ENCODE measurements around the gene PSMD2.

The PSMD2 gene

DNA sequence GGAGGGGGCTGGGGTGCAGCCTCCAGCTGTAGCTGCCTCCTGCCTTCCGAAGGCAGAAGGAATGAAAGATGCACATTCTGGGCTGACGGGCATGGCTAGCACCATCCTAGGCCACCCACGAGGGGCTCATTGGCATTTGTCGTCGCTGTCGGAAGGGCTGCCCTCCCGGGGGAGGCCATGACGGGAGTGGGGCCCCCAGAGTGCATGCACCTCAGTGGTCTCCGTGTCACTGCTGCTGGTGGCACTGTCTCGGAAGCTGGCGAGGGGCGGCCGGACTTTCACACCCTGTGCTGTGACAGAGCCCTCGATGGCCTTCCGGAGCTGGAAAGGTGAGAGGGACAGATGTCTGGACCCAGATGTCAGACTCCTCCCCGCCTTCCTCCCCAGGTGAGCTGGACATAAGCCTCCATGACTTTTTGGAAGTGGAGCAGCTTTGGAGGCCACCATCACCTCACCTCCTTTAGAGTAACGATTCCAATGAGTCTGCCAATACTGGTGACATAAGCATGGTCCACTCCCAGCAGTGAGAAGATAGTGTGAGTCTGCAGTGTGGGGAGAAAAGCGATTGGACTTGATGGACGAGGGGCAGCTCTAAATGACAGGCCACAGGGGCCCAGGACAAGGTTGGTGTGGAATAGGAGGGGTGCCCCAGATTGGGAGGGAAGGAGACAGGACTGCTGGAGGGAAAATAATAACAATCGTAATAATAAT lies 47.6 kb downstream of the PSMD2 start:
- Histone ChIP-seq H3K9ac (ENCODE audit: low read length) (no peak overlapping the region), H3K36me3 (ENCODE audit: control insufficient read depth, low read depth, low read length) (peaks cover 7% of the 10 kb centered on the region), H3K4me3 (ENCODE audit: low read length) (no peak overlapping the region), H3K4me1 (ENCODE audit: control insufficient read depth, low read depth, low read length) (peaks cover 4% of the 10 kb centered on the region), H3K27me3 (ENCODE audit: control insufficient read depth, insufficient read depth, low read length) (no peaks in the 10 kb centered on the region), H3K27ac (ENCODE audit: low read length) (no peak overlapping the region), H3K9me3 (ENCODE audit: control insufficient read depth, low read depth, low read length) (no peaks in the 10 kb centered on the region)

DNA sequence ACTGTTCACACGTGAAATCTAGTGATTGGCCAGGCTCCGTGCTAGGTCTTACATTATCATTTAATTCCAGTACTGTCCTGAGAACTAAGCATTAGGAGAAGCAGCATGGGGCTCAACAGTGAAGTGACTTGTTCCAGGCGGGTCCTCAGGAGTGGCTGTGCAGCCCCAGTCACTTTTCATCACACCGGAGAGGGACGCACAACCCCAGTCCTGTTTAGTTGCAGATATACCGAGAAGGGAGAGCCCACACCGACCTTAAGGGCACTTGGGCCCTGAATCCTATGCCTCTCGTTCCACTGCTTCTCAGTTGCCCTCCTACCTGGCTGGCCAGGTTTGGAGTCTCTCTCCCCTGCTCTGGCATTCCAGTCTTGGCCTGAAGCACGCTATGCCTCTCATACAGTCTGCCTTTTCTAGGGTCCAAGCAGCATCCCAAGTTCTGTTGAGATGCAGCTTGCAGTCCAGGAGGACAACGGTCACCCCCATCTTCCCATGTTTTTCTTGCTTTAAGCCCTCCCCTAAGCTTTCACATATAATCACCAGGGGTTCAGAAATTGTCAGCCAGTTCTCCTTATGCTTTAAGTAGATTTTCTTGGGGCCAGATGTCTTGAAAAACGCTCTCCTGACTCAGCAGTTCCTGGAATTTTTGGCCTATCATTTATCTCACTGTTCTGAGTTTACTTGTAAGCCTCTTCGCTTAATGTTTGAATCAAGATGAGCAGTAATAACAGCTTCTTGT lies 48.4 kb downstream of the PSMD2 start:
- H3K9ac ChIP-seq (ENCODE audit: low read length), result no peak overlapping the region
- H3K4me1 ChIP-seq (ENCODE audit: control insufficient read depth, low read depth, low read length), result peaks cover 4% of the 10 kb centered on the region
- no peak overlapping the region for H3K4me3 ChIP-seq (ENCODE audit: low read length)
- no peak overlapping the region for H3K27ac ChIP-seq (ENCODE audit: low read length)
- no peaks in the 10 kb centered on the region for H3K9me3 ChIP-seq (ENCODE audit: control insufficient read depth, low read depth, low read length)
- H3K27me3 ChIP-seq (ENCODE audit: control insufficient read depth, insufficient read depth, low read length), result no peaks in the 10 kb centered on the region
- peaks cover 6% of the 10 kb centered on the region for H3K36me3 ChIP-seq (ENCODE audit: control insufficient read depth, low read depth, low read length)

DNA sequence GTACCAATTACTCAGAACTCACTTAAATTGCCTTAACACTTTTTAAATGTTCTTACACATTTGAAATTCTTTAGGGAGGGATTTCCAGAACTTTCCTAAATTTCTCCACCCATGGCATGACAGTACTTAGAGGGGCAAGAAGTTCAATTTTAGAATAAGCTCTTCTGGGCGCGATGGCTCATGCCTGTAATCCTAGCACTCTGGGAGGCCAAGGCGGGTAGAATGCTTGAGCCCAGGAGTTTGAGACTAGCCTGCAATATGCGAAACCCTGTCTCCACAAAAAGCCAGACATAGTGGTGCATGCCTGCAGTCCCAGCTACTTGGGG lies 49.0 kb downstream of the PSMD2 start:
- H3K4me3 ChIP-seq (ENCODE audit: low read length), result no peak overlapping the region
- H3K36me3 ChIP-seq (ENCODE audit: control insufficient read depth, low read depth, low read length), result peaks cover 5% of the 10 kb centered on the region
- no peaks in the 10 kb centered on the region for H3K9me3 ChIP-seq (ENCODE audit: control insufficient read depth, low read depth, low read length)
- H3K27me3 ChIP-seq (ENCODE audit: control insufficient read depth, insufficient read depth, low read length), result no peaks in the 10 kb centered on the region
- H3K27ac ChIP-seq (ENCODE audit: low read length), result no peak overlapping the region
- H3K9ac ChIP-seq (ENCODE audit: low read length), result no peak overlapping the region
- H3K4me1 ChIP-seq (ENCODE audit: control insufficient read depth, low read depth, low read length), result peaks cover 4% of the 10 kb centered on the region

DNA sequence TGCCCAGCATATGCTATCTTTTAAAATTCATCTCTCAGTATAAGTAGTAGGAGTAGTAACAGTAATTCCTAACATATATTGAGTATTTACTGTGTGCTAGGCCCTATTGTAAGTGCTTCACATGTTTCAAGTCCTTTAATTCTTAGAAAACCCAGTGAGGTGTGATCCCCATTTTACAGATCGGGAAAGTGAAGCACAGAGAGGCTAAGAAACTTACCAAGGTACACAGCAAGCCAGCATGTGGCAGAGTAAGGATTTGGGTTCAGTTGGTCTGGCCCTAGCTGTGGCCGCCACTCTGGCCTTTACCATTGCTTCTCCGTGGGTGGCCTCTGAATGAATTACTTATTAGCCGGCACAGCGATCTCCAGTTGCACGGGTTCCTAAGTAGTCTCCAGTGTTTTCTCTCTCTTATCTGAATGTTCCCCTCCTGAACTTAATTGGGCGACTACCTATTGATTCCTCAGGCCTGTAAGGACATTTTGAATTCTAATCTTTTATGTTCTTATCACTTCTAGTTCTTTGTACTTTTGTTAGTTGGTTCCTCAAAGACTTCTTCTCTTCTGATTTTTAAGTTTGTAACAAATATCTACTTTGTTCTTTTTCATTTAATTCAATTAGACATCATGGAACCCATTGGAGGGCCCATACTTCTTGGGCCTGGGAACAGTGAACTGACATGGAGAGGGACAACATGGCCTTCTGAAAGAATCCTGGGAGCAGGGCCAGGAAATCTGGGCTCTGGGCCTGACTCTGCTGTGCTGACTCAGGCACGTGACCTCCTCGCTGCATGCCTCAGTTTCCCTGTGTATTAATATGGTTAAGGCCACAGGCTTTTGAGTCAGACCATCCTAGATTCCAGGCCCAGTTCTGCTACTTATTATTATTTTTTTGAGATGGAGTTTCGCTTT lies 50.8 kb downstream of the PSMD2 start:
- H3K4me3 ChIP-seq (ENCODE audit: low read length), result no peak overlapping the region
- H3K36me3 ChIP-seq (ENCODE audit: control insufficient read depth, low read depth, low read length), result peaks cover 5% of the 10 kb centered on the region
- no peaks in the 10 kb centered on the region for H3K9me3 ChIP-seq (ENCODE audit: control insufficient read depth, low read depth, low read length)
- H3K9ac ChIP-seq (ENCODE audit: low read length), result no peak overlapping the region
- peaks cover 4% of the 10 kb centered on the region for H3K4me1 ChIP-seq (ENCODE audit: control insufficient read depth, low read depth, low read length)
- H3K27me3 ChIP-seq (ENCODE audit: control insufficient read depth, insufficient read depth, low read length), result no peaks in the 10 kb centered on the region
- H3K27ac ChIP-seq (ENCODE audit: low read length), result no peak overlapping the region

DNA sequence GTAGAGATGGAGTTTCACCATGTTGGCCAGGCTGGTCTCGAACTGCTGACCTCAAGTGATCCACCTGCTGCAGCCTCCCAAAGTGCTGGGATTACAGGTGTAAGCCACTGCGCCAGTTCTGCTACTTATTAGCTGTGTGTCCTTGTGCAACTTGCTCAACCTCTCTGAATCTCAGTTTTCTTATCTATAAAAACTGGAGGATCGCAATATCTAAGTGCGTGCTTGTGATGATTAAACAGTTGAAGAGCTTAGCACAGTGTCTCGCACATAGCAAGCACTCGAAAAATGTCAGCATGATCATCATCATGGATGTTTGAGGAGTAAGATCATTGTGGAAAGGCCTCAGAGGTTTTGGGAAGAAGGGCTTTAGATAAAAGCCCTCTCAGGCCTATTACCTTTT lies 51.6 kb downstream of the PSMD2 start:
- Histone ChIP-seq H3K27ac (ENCODE audit: low read length) (no peak overlapping the region), H3K36me3 (ENCODE audit: control insufficient read depth, low read depth, low read length) (peaks cover 12% of the 10 kb centered on the region), H3K4me1 (ENCODE audit: control insufficient read depth, low read depth, low read length) (no peaks in the 10 kb centered on the region), H3K27me3 (ENCODE audit: control insufficient read depth, insufficient read depth, low read length) (no peaks in the 10 kb centered on the region), H3K4me3 (ENCODE audit: low read length) (no peak overlapping the region), H3K9ac (ENCODE audit: low read length) (no peak overlapping the region), H3K9me3 (ENCODE audit: control insufficient read depth, low read depth, low read length) (no peaks in the 10 kb centered on the region)

DNA sequence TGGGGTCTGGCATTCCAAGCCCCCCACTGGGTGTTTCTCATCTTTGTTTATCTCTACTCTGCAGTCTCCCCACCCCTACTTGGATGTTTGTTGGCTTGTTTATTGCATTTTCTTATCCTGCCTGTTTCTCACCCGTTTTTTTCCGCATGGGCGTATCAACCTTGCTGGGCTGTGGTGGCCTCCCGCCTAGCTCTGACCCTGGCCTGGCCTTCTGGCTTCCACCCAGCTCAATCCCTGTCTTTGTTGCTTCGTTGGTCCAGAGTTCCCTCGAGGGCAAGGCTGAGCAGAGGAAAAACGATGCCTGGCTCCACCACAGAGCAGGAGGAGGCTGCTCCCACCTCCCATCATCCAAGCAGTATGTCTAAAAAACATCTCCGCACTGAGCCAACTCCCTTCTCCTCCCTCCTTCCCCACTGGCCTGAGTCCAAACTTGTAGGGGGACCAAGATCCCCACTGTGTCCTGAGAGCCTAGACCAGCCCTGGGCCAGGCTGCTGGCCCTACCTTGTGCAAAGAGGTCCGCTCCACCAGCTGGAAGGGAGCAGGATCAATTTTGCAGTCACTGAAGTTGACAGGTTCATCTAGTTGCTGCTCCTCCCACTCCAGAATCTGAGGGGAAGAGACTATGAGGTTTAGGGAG lies 52.6 kb downstream of the PSMD2 start:
- H3K27ac ChIP-seq (ENCODE audit: low read length), result no peak overlapping the region
- H3K9me3 ChIP-seq (ENCODE audit: control insufficient read depth, low read depth, low read length), result no peaks in the 10 kb centered on the region
- H3K4me3 ChIP-seq (ENCODE audit: low read length), result no peak overlapping the region
- H3K9ac ChIP-seq (ENCODE audit: low read length), result no peak overlapping the region
- no peaks in the 10 kb centered on the region for H3K27me3 ChIP-seq (ENCODE audit: control insufficient read depth, insufficient read depth, low read length)
- no peaks in the 10 kb centered on the region for H3K4me1 ChIP-seq (ENCODE audit: control insufficient read depth, low read depth, low read length)
- peaks cover 20% of the 10 kb centered on the region for H3K36me3 ChIP-seq (ENCODE audit: control insufficient read depth, low read depth, low read length)

DNA sequence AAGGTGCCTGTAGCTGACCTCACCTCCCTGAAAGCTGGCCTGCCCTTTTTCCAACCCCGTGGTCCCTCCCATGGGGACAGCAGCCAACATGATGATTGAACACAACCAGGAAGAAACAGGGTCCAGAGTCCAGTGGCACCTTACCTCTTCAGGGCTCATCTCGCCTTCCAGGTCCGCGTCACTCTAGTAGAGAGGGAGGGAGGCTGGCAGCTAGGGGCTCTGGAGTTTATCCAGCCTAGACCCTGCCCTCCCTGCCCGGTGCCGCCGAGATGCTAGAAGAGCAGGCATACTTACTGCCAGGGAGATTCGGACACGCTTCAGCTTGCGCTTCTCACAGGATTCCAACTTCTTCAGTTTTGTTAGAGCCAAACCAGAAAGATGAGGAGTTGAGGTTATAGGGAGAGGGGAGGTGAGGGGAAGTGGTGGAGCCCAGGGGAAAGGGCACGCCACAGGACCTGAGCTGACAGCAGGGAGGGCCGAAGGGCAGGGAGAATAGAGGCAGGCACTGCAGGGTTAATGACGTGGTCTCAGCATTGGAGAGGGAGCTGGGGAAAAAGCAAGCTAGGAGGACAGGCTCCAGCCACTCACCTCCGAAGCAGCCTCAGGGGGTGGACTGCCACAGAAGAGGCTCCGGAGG lies 53.2 kb downstream of the PSMD2 start:
- H3K27me3 ChIP-seq (ENCODE audit: control insufficient read depth, insufficient read depth, low read length), result no peaks in the 10 kb centered on the region
- H3K4me3 ChIP-seq (ENCODE audit: low read length), result no peak overlapping the region
- H3K9ac ChIP-seq (ENCODE audit: low read length), result no peak overlapping the region
- H3K27ac ChIP-seq (ENCODE audit: low read length), result no peak overlapping the region
- H3K9me3 ChIP-seq (ENCODE audit: control insufficient read depth, low read depth, low read length), result no peaks in the 10 kb centered on the region
- peaks cover 25% of the 10 kb centered on the region for H3K36me3 ChIP-seq (ENCODE audit: control insufficient read depth, low read depth, low read length)
- H3K4me1 ChIP-seq (ENCODE audit: control insufficient read depth, low read depth, low read length), result no peaks in the 10 kb centered on the region

DNA sequence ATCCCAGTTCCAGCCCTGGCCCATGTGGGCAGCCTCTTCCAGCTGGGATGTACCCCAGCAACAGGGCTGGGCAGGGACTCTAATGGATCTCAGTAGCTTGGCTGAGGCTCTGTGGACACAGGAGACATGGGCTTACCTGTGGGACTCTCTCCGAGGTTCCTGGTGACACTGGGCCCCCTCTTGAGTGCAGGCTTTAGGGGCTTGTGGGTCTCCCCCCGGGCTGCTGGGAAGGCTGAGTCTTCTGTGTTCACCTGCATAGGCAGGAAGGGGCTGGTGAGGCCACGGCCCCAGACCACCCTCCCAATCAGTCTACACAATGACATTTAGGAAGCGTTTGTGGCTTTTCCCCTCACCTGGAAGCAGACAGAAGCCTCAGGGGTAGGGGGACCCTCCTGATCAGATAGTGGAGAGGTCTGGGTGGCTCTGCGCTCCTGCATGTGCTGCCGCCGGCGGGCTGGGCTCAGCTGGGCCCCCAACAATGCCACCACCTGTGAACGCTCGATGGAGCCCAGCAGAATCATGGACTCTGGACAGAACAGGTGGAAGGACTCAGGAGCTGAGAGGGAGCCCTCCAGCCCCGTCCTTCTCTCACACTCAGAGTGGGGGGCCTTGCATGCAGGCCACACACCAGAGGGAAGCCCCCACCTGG lies 54.0 kb downstream of the PSMD2 start:
- H3K27ac ChIP-seq (ENCODE audit: low read length), result no peak overlapping the region
- H3K4me1 ChIP-seq (ENCODE audit: control insufficient read depth, low read depth, low read length), result no peaks in the 10 kb centered on the region
- H3K9me3 ChIP-seq (ENCODE audit: control insufficient read depth, low read depth, low read length), result no peaks in the 10 kb centered on the region

DNA sequence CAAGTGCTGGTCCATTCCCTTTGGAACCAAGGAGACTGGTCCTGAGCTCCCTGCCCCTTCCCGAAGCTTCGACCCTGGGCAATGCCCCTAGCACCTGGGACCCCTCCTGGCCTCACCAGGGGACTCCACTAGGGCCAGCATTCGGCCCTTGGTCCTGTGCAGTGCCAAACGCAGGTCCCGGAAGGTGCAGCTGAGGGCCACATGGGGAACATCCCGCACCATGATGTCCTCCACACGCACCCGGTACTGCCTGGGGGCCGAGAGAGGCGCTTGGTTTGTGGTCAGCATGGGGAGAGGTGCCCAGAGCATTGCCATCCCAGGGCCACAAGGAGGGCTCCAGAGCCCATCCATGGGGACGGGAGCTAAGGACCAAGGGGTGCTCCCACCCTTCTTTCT lies 54.5 kb downstream of the PSMD2 start:
- no peaks in the 10 kb centered on the region for H3K27me3 ChIP-seq (ENCODE audit: control insufficient read depth, insufficient read depth, low read length)
- H3K4me1 ChIP-seq (ENCODE audit: control insufficient read depth, low read depth, low read length), result no peaks in the 10 kb centered on the region
- H3K9ac ChIP-seq (ENCODE audit: low read length), result no peak overlapping the region
- no peak overlapping the region for H3K27ac ChIP-seq (ENCODE audit: low read length)
- H3K4me3 ChIP-seq (ENCODE audit: low read length), result no peak overlapping the region
- no peaks in the 10 kb centered on the region for H3K9me3 ChIP-seq (ENCODE audit: control insufficient read depth, low read depth, low read length)
- H3K36me3 ChIP-seq (ENCODE audit: control insufficient read depth, low read depth, low read length), result peaks cover 31% of the 10 kb centered on the region

More for the DNA sequence above, 54.0 kb downstream of the PSMD2 start:
- Histone ChIP-seq H3K9ac (ENCODE audit: low read length) (no peak overlapping the region), H3K36me3 (ENCODE audit: control insufficient read depth, low read depth, low read length) (peaks cover 28% of the 10 kb centered on the region), H3K4me3 (ENCODE audit: low read length) (no peak overlapping the region), H3K27me3 (ENCODE audit: control insufficient read depth, insufficient read depth, low read length) (no peaks in the 10 kb centered on the region)

DNA sequence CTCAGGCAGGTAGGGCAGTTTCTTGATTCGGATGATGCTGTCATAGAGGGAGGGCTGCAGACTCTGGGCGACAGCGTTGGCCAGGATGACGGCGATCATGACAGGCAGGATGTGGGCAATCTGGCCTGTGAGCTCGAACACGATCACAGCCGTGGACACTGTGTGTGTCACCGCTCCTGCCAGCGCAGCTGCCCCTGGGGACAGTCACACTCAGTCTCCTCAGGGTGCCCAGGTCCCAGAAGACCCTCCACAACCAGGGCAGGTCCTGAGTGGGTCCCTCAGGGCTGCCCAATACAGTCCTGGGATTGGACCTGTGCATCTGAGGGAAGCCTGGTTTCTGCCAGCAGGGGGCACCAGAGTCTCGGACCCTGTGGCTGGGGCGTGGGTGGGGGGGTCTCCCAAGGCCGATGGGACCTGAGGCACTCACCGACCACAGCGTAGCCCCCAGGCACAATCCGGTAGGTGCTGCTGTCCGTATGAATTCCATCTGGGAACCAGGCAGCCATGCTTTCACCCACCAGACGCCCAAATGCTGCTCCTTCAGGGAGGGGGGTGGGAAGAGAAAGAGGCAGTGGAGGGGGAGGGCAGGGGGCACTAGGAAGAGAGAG lies 55.2 kb downstream of the PSMD2 start:
- no peak overlapping the region for H3K9ac ChIP-seq (ENCODE audit: low read length)
- H3K4me3 ChIP-seq (ENCODE audit: low read length), result no peak overlapping the region
- H3K36me3 ChIP-seq (ENCODE audit: control insufficient read depth, low read depth, low read length), result peaks cover 31% of the 10 kb centered on the region
- no peaks in the 10 kb centered on the region for H3K4me1 ChIP-seq (ENCODE audit: control insufficient read depth, low read depth, low read length)
- H3K27ac ChIP-seq (ENCODE audit: low read length), result no peak overlapping the region
- no peaks in the 10 kb centered on the region for H3K27me3 ChIP-seq (ENCODE audit: control insufficient read depth, insufficient read depth, low read length)
- no peaks in the 10 kb centered on the region for H3K9me3 ChIP-seq (ENCODE audit: control insufficient read depth, low read depth, low read length)

Data from iPS-18a (cell line).